ENCODE results near the gene CKMT2.

CKMT2 gene

DNA sequence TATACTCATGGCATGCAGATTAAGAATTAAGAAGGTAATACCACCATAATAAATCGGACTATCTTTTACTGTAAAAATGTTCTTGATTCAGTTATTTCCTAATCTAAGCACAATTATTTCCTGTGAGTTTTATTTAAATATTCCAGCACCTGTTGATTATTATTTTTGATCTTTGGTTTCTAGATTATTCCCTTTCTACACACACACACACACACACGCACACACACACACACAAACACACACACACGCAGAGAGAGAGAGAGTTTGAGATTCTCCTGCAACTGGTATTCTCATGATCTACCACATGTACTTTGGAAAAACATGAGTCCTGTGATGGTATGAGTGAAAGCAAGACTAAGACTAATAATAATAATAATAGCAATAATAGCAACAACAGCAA, 17.0 kb upstream of the CKMT2 start:
- DNase-seq = no peak

- no peak for DNase-seq
These were observed 13.7 kb upstream of the CKMT2 start for GRCh38 chr5:81219389-81219788.

DNA sequence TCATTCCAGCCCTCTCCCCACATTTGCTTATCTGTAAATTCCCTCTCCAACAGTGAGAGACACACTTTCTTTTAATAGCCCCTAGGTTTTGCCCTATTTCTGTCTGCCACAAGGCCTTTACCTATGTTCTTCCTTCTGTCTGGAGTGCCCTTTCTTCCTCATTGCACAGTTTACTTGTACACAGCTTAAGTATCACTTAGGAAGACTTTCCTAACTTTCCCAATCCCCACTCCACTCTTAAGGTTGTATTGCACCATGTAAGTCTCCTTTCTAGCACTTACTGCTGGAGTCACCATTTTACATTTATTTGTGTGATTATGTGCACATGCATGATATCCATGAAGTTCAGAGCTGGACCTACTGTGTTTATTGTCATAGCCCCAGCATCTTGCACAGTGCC, 10.8 kb upstream of the CKMT2 start:
- no peak for DNase-seq

- no peak for DNase-seq
These were observed 7.7 kb upstream of the CKMT2 start for GRCh38 chr5:81225463-81225862.

- no peak for DNase-seq
These were observed 6.8 kb upstream of the CKMT2 start for GRCh38 chr5:81226286-81226685.

GRCh38 chr5:81226949-81227348, 6.2 kb upstream of the CKMT2 start:
- no peak for DNase-seq

DNA sequence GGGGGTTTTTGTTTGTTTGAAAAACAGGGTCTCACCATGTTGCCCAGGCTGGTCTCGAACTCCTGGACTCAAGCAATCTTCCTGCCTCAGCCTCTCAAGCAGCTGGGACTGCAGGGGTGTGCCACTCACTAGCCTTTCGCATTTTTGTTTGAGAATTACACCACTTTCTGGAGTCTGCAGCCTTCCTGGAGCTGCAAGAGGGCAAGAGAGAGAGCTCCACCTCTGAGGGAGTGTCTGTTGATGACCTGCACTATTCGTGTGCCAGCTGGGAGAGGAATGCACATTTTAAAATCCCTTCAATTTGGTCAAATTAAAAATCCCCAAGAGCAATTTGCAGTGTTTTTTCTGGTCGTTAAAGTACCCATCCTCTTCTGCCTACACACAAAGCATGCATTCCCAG, 5.0 kb upstream of the CKMT2 start:
- no peak for DNase-seq

DNA sequence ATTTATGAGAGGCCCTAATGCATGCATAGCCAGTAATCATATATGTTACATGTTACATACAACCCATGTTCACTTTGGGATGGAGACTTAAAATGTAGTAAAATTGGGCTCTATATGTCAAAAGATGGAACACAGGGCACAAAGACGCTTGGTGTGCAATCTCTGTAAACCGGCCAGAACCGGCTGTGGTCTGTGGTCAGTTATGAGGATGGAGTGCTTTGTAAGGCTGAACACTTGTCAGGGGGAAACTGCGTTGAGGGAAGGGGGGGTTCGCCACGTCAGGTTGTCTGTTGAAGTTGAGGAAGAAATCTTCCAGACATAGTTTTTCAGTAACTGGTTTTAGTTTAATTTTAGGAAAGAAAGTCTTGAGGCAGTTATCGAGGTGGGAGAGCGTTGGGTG, 2.7 kb upstream of the CKMT2 start:
- no peak for DNase-seq

- no peak for DNase-seq
These were observed 550 bp upstream of the CKMT2 start for GRCh38 chr5:81232464-81233079.

DNA sequence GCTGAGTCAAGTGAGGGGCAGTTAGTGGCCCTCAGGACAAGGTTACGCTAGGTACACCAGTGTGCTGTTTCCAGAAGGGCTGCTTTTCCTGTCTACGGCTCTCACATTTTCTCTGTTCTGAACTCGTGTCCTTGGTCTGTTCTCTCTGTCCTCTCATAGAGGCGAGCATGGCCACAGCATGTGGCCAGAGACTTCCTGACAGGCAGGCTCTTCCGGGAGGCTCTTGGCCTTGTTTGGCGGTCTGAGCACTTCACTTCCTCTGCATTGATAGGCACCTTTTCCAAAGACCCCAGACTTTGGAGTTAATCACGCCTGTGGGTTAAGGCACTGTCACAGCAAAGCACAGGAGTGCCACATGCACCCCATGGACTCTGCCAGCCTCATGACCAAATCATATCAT, 1.2 kb downstream of the CKMT2 start:
- no peak for DNase-seq

DNA sequence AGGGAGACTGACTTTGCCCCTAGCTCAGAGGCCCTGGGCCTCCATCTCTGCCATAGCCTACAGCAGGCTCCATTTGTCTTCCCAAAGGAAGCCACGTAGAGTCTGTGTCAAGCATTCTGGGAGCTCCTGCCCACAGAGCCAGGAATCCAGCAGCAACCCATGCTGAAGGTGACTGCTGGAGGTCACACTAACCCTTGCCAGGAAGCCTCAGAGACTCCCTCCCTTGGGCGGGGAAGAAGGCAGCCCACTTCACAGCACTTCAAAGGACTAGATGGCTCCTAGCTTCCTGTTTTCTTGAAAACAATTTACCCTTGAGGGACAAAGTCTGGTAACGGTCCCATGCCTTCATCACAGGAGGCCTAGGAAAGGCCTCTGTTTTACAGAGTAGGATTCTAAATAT, 1.7 kb downstream of the CKMT2 start:
- DNase-seq = no peak

DNA sequence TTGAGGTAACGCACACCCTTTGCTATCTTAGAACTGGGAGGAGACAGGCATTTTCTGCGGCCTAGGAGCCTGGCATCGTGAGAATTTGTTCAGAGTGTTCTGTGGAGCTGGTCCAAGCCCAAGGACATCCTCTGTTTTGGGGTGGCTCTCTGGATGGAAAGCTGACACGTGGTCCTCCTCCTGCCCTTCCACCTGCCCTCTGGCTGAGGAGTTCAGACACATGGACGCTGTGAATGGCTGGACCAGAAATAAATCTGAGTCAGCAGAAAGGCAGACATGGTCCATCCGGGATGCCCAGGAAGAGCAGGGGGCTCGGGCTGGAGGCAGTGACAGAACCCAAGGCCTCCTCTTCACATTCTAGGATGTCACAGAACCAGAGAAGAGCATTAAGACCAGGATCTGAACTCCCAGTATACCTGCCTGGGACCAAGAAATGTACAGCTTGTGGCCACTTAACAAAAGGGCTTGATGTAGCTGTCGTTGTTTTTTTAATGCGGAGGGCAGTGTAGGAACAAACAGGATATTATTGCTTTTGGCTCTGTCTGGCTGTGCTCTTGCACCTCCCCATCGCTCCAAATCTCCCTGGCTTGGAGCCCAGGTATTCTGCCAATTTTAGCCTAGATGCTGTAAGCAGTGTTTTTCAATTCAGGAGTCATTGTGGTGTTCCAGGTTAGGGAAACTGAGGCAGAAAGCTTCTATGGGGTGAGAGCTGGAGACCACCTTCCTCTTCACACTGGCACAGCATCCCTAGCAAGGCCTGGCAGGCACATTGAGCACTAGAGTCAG, 2.4 kb downstream of the CKMT2 start:
- DNase-seq = no peak

DNA sequence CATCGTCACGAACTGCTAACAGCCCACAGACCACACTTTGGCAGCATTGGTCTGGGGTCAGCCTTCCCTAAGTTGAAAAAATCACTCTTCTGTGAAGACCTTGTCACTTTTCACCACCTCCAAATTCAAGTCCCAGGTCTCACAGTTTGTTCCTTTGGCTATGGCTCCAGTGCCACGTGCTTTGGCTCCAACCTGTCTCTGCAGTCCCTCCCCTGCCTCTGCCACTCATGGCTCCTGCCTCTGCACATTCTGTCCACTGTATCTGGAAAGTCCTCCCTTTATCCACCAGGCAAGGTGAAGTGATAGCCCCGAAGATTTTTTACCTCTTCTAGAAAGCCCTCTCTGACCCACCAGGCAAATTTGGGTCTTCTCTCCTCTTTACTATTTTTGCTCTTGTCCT, 5.3 kb downstream of the CKMT2 start:
- no peak for DNase-seq

GRCh38 chr5:81239613-81240012, 6.5 kb downstream of the CKMT2 start:
- no peak for DNase-seq

DNA sequence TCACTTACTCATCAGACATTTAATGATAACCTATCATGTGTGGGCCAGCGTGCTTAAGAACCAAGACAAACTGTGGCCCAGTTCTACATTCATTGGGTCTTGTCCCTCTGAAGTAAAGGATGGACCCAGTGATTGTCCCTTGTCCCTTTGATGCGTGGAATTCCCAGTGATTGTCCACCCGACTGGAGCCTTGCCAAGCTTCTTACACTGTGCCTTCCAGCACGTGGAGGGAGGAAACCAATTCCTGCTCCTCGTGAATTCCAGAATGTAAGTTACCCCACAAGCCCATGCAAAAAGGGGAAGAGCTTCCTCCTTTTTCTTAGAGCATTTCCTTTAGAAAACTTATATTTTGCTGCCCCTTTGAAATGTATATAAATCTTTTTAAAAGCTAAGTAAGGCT, 7.9 kb downstream of the CKMT2 start:
- DNase-seq = no peak

DNA sequence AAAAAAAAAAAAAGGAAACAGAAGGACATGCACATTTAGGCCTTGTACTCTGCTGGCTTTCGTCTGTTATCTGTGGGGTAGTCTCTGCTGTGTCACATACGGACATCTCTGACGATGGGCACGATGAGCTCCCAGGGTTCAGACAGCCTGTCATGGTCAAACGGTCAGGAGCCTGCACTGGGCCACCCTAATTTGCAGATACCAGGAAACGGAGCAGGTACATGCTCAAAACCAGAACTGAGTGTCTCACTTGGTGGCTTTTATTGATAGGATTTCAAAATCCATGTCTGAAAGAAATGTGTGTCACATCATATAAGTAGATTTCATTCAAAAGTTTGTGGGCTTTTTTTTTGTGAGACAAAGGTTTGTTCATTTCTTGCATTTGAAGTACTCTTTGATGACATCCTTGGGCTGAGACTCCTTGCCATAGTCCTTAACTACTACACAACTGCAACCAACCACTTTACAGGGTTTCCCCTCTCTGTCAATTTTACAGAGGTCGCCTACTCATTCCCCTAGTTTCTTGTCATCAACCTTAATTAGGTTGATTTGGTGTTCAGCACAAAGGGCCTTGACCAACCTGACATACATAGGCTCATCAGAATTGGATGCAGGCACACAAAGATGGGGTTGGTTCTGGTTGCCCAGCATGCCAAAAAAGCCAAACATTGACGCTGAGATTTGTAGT, 9.0 kb downstream of the CKMT2 start:
- DNase-seq = no peak

DNA sequence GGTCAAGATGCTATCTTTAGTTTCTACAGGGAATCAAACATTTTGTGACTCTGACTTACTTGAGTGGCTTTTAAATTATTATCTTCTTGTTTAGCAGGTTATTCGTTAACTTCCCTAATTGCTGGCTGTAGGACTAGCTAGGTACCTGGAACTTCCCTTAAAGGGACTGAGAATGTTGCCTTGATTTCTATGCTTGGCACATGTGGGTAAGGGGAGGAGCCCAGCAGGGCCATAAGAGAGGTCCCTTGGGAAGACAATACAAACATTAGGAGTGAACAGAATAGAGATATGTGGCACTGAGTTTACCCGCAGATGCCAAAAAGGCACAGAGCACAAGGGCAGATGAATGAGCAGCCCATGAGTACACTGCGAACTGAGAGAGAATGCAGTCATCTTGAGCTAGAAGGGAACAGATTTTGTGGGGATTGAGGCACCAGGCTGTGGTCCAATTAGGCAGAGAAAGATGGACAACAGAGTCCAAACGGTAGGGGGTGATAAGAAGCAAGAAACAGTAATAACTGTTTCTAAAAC, 9.8 kb downstream of the CKMT2 start:
- DNase-seq = no peak

GRCh38 chr5:81244451-81244850, 11.3 kb downstream of the CKMT2 start:
- DNase-seq = no peak

DNA sequence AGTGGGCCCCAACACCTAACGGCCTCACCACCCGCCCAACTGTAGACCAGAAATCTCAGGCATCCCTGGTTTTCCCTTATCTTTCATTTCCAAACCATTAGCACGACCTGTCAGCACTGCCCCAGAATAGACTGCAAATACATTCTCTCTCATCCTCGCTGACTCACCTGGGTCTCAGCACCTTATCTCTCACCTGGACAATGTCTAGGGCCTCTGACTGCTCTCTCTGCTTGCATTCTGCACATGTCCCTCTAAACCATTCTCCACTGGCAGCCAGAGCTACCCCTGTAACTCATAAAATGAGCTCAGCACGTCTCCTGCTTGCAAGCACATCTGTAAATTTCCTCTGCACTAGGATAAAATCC, 12.7 kb downstream of the CKMT2 start:
- DNase-seq = no peak

GRCh38 chr5:81246697-81247096, 13.6 kb downstream of the CKMT2 start:
- no peak for DNase-seq

- no peak for DNase-seq
These were observed 14.4 kb downstream of the CKMT2 start for GRCh38 chr5:81247441-81247972.

GRCh38 chr5:81249240-81249639, 16.1 kb downstream of the CKMT2 start:
- DNase-seq = no peak

GRCh38 chr5:81250004-81250403, 16.9 kb downstream of the CKMT2 start:
- DNase-seq = no peak

- no peak for DNase-seq
These were observed 18.8 kb downstream of the CKMT2 start for GRCh38 chr5:81251922-81252321.
